Measurements from ENCODE around the gene RBM38. TPM values are rescaled to one million over a fixed set of nuclear protein-coding genes. Genes with fewer than 3 reads are reported as not detected.

RBM38 gene
- polyA plus RNA-seq (2013, experiment 1 of 2): 4.6 TPM
- polyA plus RNA-seq (2013, experiment 2 of 2): 4.8 TPM

DNA sequence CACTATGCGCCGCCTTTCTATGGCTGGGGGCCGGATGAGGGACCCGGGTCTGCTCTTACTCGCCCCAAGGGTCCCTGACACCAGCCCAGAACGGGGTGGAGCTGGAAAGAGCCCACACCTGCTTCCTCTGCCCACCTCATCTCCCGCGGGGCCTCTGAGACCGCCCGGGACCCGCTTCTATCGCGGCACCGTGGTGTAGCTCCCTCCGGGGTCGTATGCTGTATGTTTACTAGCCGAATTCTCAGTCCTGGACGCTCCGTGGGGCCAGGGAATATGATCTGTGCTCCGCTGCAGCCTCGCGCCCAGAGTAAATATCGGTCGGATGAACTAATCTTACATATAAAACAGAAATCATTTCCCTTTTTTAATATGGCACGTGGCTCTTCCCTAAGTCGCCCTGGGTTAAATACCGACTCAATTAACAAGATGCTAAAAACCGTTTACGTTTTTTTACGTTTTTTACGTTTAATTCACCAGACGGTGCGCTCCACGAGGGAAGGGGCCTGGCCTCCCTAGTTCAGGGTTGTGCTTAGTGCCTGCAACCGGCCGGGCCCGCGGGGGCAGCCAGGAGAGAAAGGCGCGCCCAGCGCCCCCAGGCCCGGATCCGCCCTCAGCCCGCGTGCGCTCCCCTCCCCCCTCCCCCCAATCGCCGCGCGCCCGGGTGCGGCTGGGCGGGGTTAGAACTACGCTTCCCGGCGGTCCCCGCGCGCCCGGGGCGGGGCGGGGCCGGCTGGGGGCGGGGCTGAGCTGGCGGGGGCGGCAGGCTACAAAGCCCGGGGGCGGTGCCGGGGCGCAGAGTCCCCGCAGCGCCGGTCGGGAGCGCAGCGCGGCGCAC, at the start of gene RBM38:
TSS of gene RBM38 (plus strand) at position 793 of the 835 bp plus-strand sequence. CDS start 186 bp downstream, outside the sequence.
- peak; percentile 45 for DNase-seq
- Histone ChIP-seq H3K79me1 (replicated peaks; ENCODE audit: low read length, poor library complexity, severe bottlenecking) (peaks cover 13% of the 10 kb centered on the region), H3K9ac (ENCODE audit: low read length) (peak within 1 kb of the TSS; percentile 72), H2BK120ac (ENCODE audit: low read depth, low read length) (no peak within 1 kb of the TSS), H3K4ac (ENCODE audit: low read depth in 1 of 2, low read length in 2 of 2) (peak within 1 kb of the TSS; percentile 9 to 47), H3K4me2 (ENCODE audit: low read length, poor library complexity, severe bottlenecking) (peak within 1 kb of the TSS; percentile 84), H2BK5ac (ENCODE audit: low read depth, low read length, poor library complexity, severe bottlenecking) (no peak within 1 kb of the TSS), H3K4me3 (ENCODE audit: insufficient read depth in 1 of 2, low read depth in 1 of 2, low read length in 2 of 2) (peak within 1 kb of the TSS; percentile 79 to 80), H2AK5ac (ENCODE audit: low read length, severe bottlenecking) (peak within 1 kb of the TSS; percentile 68), H3K27me3 (ENCODE audit: control insufficient read depth in 1 of 2, insufficient read depth in 1 of 2, low read length in 2 of 2) (no peaks in the 10 kb centered on the region), H3K9me3 (ENCODE audit: control insufficient read depth, low read length) (no peaks in the 10 kb centered on the region), H2AFZ (ENCODE audit: low read depth, low read length) (peak within 1 kb of the TSS; percentile 80), H3K4me1 (ENCODE audit: control insufficient read depth, insufficient read depth, low read depth, low read length) (peaks cover 47% of the 10 kb centered on the region), H3K23ac (ENCODE audit: low read length in 2 of 2) (peak within 1 kb of the TSS in 1 of 2 experiments; percentile 3), H3K18ac (ENCODE audit: low read depth in 1 of 2, low read length in 2 of 2) (peak within 1 kb of the TSS; percentile 69 to 72), H4K91ac (ENCODE audit: low read length) (no peak within 1 kb of the TSS), H4K8ac (ENCODE audit: low read length) (peak within 1 kb of the TSS; percentile 94), H3K14ac (ENCODE audit: low read length in 2 of 2) (peak within 1 kb of the TSS in 1 of 2 experiments; percentile 46), H2BK12ac (ENCODE audit: low read length in 2 of 2) (peak within 1 kb of the TSS in 1 of 2 experiments; percentile 49), H3K27ac (ENCODE audit: low read length, poor library complexity, severe bottlenecking) (no peak within 1 kb of the TSS), H3K36me3 (ENCODE audit: control insufficient read depth in 1 of 2, insufficient read depth in 2 of 2, low read depth in 1 of 2, low read length in 2 of 2) (peaks cover 12 to 34% of the 10 kb centered on the region in 2 experiments), H2BK15ac (ENCODE audit: low read depth, poor library complexity, severe bottlenecking) (peak within 1 kb of the TSS; percentile 45)
- WGBS: 39% methylated on average over 41 of the region's 78 CpGs

DNA sequence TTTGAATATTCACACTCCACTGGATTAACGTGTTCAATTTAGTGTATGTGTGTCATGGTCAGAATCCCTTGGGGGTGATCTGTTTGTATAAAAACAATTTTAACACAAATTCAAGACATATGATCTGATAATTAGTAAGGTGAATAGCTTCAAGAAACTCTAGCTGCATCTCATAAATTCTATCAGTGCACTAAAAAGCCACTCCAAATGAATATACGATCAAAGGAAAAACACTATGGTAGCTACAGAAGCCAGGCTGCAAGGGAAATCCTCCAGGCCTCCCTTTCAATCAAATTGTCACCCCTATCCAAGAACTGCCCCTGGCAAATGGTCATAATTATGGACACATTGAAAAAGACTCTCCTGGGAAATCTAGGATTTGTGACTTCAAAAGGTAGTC, 49.5 kb upstream of the RBM38 start:
- Histone ChIP-seq H2BK12ac (ENCODE audit: low read length in 2 of 2) (no peak overlapping the region), H3K18ac (ENCODE audit: low read depth in 1 of 2, low read length in 2 of 2) (no peak overlapping the region), H4K8ac (ENCODE audit: low read length) (no peak overlapping the region), H3K36me3 (ENCODE audit: control insufficient read depth in 1 of 2, insufficient read depth in 2 of 2, low read depth in 1 of 2, low read length in 2 of 2) (no peaks in the 10 kb centered on the region), H3K27me3 (ENCODE audit: control insufficient read depth in 1 of 2, insufficient read depth in 1 of 2, low read length in 2 of 2) (peaks cover 2 to 16% of the 10 kb centered on the region in 2 experiments), H2BK120ac (ENCODE audit: low read depth, low read length) (no peak overlapping the region), H2BK5ac (ENCODE audit: low read depth, low read length, poor library complexity, severe bottlenecking) (no peak overlapping the region), H4K91ac (ENCODE audit: low read length) (no peak overlapping the region), H2AFZ (ENCODE audit: low read depth, low read length) (no peak overlapping the region), H3K27ac (ENCODE audit: low read length, poor library complexity, severe bottlenecking) (no peak overlapping the region), H3K23ac (ENCODE audit: low read length in 2 of 2) (no peak overlapping the region), H3K4ac (ENCODE audit: low read depth in 1 of 2, low read length in 2 of 2) (no peak overlapping the region), H2BK15ac (ENCODE audit: low read depth, poor library complexity, severe bottlenecking) (no peak overlapping the region), H3K4me3 (ENCODE audit: insufficient read depth in 1 of 2, low read depth in 1 of 2, low read length in 2 of 2) (no peak overlapping the region), H3K9me3 (ENCODE audit: control insufficient read depth, low read length) (no peaks in the 10 kb centered on the region), H3K4me2 (ENCODE audit: low read length, poor library complexity, severe bottlenecking) (no peak overlapping the region), H3K79me1 (replicated peaks; ENCODE audit: low read length, poor library complexity, severe bottlenecking) (no peaks in the 10 kb centered on the region), H3K9ac (ENCODE audit: low read length) (no peak overlapping the region), H2AK5ac (ENCODE audit: low read length, severe bottlenecking) (no peak overlapping the region), H3K14ac (ENCODE audit: low read length in 2 of 2) (no peak overlapping the region), H3K4me1 (ENCODE audit: control insufficient read depth, insufficient read depth, low read depth, low read length) (no peaks in the 10 kb centered on the region)
- WGBS: 100% methylated on average over 1 of the region's 2 CpGs
- no peak for DNase-seq

DNA sequence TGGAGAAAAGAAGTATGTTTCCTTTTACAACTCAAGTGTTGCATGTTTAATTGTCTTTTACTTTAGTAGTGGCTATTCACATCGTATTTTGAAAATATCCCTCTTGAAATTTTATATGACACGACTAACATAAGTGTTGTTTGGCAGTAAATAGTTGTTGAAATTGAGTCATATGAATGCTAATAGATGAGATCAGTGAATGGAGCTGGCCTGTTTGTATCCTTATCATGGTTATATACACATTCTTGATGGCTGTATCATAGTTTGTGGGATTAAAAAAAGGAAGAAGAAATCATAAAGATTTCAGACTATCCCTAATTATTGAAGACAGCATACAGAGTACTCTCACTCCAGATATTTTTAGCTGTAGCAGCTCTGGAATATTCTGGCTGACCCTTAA, 48.4 kb upstream of the RBM38 start:
- Histone ChIP-seq H3K4me1 (ENCODE audit: control insufficient read depth, insufficient read depth, low read depth, low read length) (no peaks in the 10 kb centered on the region), H3K27ac (ENCODE audit: low read length, poor library complexity, severe bottlenecking) (no peak overlapping the region), H3K9me3 (ENCODE audit: control insufficient read depth, low read length) (no peaks in the 10 kb centered on the region), H2BK12ac (ENCODE audit: low read length in 2 of 2) (no peak overlapping the region), H3K4ac (ENCODE audit: low read depth in 1 of 2, low read length in 2 of 2) (no peak overlapping the region), H2BK120ac (ENCODE audit: low read depth, low read length) (no peak overlapping the region), H4K8ac (ENCODE audit: low read length) (no peak overlapping the region), H3K79me1 (replicated peaks; ENCODE audit: low read length, poor library complexity, severe bottlenecking) (no peaks in the 10 kb centered on the region), H3K18ac (ENCODE audit: low read depth in 1 of 2, low read length in 2 of 2) (no peak overlapping the region), H3K4me3 (ENCODE audit: insufficient read depth in 1 of 2, low read depth in 1 of 2, low read length in 2 of 2) (no peak overlapping the region), H2AFZ (ENCODE audit: low read depth, low read length) (no peak overlapping the region), H3K9ac (ENCODE audit: low read length) (peak overlapping the region; percentile 7), H3K23ac (ENCODE audit: low read length in 2 of 2) (no peak overlapping the region), H3K14ac (ENCODE audit: low read length in 2 of 2) (no peak overlapping the region), H3K36me3 (ENCODE audit: control insufficient read depth in 1 of 2, insufficient read depth in 2 of 2, low read depth in 1 of 2, low read length in 2 of 2) (no peaks in the 10 kb centered on the region), H3K27me3 (ENCODE audit: control insufficient read depth in 1 of 2, insufficient read depth in 1 of 2, low read length in 2 of 2) (peaks cover 0 to 16% of the 10 kb centered on the region in 2 experiments), H3K4me2 (ENCODE audit: low read length, poor library complexity, severe bottlenecking) (no peak overlapping the region), H2BK5ac (ENCODE audit: low read depth, low read length, poor library complexity, severe bottlenecking) (no peak overlapping the region), H2AK5ac (ENCODE audit: low read length, severe bottlenecking) (no peak overlapping the region), H2BK15ac (ENCODE audit: low read depth, poor library complexity, severe bottlenecking) (no peak overlapping the region), H4K91ac (ENCODE audit: low read length) (no peak overlapping the region)
- peak; percentile 10 for DNase-seq
- WGBS: 44% methylated on average over 1 of the region's 2 CpGs

DNA sequence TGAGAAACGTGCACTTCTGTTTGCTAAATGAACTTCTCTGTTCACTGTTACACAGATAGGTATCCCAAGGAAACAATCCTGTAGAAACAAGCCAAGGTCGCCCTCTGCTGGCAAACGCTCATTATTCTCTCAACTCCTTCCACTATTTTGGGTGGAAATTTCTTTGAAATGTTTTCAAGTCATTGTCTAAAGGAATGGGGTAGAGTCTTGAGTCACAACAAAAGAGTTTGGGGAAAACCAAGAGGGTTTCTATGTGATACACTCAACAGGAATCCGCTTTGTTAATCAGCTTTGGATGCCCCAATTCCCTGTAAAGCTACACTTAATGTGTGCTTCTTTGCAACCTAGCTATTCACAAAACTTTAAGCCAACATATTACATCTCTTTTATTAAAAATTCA, 44.7 kb upstream of the RBM38 start:
- Histone ChIP-seq H3K18ac (ENCODE audit: low read depth in 1 of 2, low read length in 2 of 2) (no peak overlapping the region), H3K14ac (ENCODE audit: low read length in 2 of 2) (no peak overlapping the region), H2BK5ac (ENCODE audit: low read depth, low read length, poor library complexity, severe bottlenecking) (no peak overlapping the region), H3K9ac (ENCODE audit: low read length) (peak overlapping the region; percentile 40), H3K9me3 (ENCODE audit: control insufficient read depth, low read length) (no peaks in the 10 kb centered on the region), H3K27me3 (ENCODE audit: control insufficient read depth in 1 of 2, insufficient read depth in 1 of 2, low read length in 2 of 2) (peaks cover 0 to 3% of the 10 kb centered on the region in 2 experiments), H3K4me1 (ENCODE audit: control insufficient read depth, insufficient read depth, low read depth, low read length) (no peaks in the 10 kb centered on the region), H3K4ac (ENCODE audit: low read depth in 1 of 2, low read length in 2 of 2) (no peak overlapping the region), H3K4me3 (ENCODE audit: insufficient read depth in 1 of 2, low read depth in 1 of 2, low read length in 2 of 2) (no peak overlapping the region), H4K91ac (ENCODE audit: low read length) (no peak overlapping the region), H2BK12ac (ENCODE audit: low read length in 2 of 2) (no peak overlapping the region), H2AFZ (ENCODE audit: low read depth, low read length) (no peak overlapping the region), H2BK120ac (ENCODE audit: low read depth, low read length) (no peak overlapping the region), H3K23ac (ENCODE audit: low read length in 2 of 2) (no peak overlapping the region), H3K79me1 (replicated peaks; ENCODE audit: low read length, poor library complexity, severe bottlenecking) (no peaks in the 10 kb centered on the region), H3K27ac (ENCODE audit: low read length, poor library complexity, severe bottlenecking) (no peak overlapping the region), H3K4me2 (ENCODE audit: low read length, poor library complexity, severe bottlenecking) (no peak overlapping the region), H2BK15ac (ENCODE audit: low read depth, poor library complexity, severe bottlenecking) (no peak overlapping the region), H2AK5ac (ENCODE audit: low read length, severe bottlenecking) (no peak overlapping the region), H3K36me3 (ENCODE audit: control insufficient read depth in 1 of 2, insufficient read depth in 2 of 2, low read depth in 1 of 2, low read length in 2 of 2) (no peaks in the 10 kb centered on the region), H4K8ac (ENCODE audit: low read length) (no peak overlapping the region)
- 0% methylated on average over 1 of the region's 4 CpGs for WGBS
- peak; percentile 67 for DNase-seq

Measured in mesenchymal stem cell (in vitro differentiated cells and primary cell).